Fibroblast of skin of right quadriceps (primary cell): ENCODE results near the gene CNNM4.

ENCODE experiments used
- DNase-seq: peaks from one replicate; pipeline ENCODE4 v3.0.0-alpha.2; 2013

Gene CNNM4

GRCh38 chr2:96759548-96759947 lies 1.2 kb upstream of the CNNM4 start:
- DNase-seq, result no peak

- no peak for DNase-seq
Observed at GRCh38 chr2:96760986-96761832, 507 bp downstream of the CNNM4 start.

GRCh38 chr2:96762529-96763311 lies 2.0 kb downstream of the CNNM4 start:
- no peak for DNase-seq

- no peak for DNase-seq
Observed at GRCh38 chr2:96763511-96764252, 3.0 kb downstream of the CNNM4 start.

- no peak for DNase-seq
Observed at GRCh38 chr2:96764253-96764637, 3.5 kb downstream of the CNNM4 start.

- DNase-seq, result no peak
Observed at GRCh38 chr2:96767135-96767871, 6.6 kb downstream of the CNNM4 start.

- DNase-seq, result no peak
Observed at GRCh38 chr2:96768083-96768561, 7.4 kb downstream of the CNNM4 start.

GRCh38 chr2:96769814-96770213 lies 9.1 kb downstream of the CNNM4 start:
- no peak for DNase-seq

- no peak for DNase-seq
Observed at GRCh38 chr2:96770442-96771202, 9.9 kb downstream of the CNNM4 start.

GRCh38 chr2:96771796-96772618 lies 11.3 kb downstream of the CNNM4 start:
- DNase-seq, result no peak

GRCh38 chr2:96772903-96773671 lies 12.4 kb downstream of the CNNM4 start:
- no peak for DNase-seq

GRCh38 chr2:96773922-96774321 lies 13.2 kb downstream of the CNNM4 start:
- DNase-seq, result no peak

GRCh38 chr2:96775160-96775559 lies 14.5 kb downstream of the CNNM4 start:
- no peak for DNase-seq

GRCh38 chr2:96783388-96783787 lies 22.7 kb downstream of the CNNM4 start:
- DNase-seq, result no peak

- no peak for DNase-seq
Observed at GRCh38 chr2:96787411-96787810, 26.7 kb downstream of the CNNM4 start.

GRCh38 chr2:96788442-96789244 lies 27.9 kb downstream of the CNNM4 start:
- DNase-seq, result no peak

GRCh38 chr2:96789245-96789617 lies 28.5 kb downstream of the CNNM4 start:
- no peak for DNase-seq

- DNase-seq, result no peak
Observed at GRCh38 chr2:96792772-96793749, 32.4 kb downstream of the CNNM4 start.
